EH (cell line): ENCODE data around the gene ZBTB5.
"Not testable (repeated sequence)": the region's sequence is repeated elsewhere in the genome, so short reads cannot be mapped to it uniquely, and the experiment has no call there.

Experiments
- DNase-seq: peaks from one replicate; pipeline ENCODE4 v3.0.0-alpha.2; 2015; ENCODE audit warnings: low read depth

ZBTB5 gene

GRCh38 chr9:37452611-37453010, 12.6 kb downstream of the ZBTB5 start:
- no peak for DNase-seq

- DNase-seq, result no peak
These were observed 13.6 kb downstream of the ZBTB5 start for GRCh38 chr9:37451628-37452027.

DNA sequence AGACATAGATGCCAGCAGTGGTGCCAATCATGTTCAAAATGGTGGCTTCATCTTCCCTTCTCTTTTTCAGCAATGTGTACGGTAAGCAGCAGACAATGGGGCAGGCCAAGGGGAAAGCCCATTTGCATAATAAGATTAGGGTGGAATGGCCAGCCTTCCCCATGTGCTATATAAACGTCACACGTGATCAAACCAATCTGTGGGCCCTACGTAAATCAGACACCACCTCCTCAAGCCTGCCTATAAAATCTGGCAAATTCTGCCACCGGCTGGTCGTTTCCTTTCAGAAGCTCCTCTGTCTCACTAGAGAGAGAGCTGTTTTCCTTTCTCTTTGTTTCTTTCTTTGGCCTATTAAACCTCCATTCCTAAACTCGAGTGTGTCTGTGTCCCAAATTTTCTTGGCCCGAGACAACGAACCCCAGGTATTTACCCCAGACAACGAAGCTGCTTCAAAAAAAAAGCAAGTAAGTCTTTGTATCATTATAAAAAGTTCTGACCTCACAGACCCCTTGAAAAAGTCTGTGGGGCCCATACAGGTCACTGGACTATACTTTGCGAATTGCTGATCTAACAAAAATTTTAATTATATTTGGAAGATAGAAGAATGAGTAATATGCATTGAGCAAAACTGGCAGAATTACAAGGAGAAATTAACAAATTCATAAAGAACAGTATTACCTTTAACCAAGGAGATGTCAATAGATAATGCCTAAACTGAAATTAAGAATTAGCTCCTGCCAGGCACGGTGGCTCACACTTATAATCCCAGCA, 15.2 kb downstream of the ZBTB5 start:
- no peak for DNase-seq

DNA sequence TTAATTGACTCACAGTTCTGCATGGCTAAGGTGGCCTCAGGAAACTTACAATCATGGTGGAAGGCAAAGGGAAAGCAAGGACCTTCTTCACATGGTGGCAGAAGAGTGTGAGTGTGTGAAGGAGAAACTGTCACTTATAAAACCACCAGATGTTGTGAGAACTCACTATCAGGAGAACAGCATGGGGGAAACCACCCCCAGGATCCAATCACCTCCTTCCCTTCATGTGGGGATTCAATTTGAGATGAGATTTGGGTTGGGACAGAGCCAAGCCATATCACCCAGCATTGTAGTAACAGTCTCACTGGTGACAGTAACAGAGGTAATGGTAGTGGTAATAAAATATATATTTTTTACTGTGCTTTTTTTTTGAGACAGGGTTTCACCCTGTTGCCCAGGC, 18.1 kb downstream of the ZBTB5 start:
- no peak for DNase-seq

- peak; percentile 20 for DNase-seq
These were observed 18.8 kb downstream of the ZBTB5 start for GRCh38 chr9:37446401-37446800.

GRCh38 chr9:37445832-37446231, 19.4 kb downstream of the ZBTB5 start:
- DNase-seq, result no peak

- DNase-seq, result no peak
These were observed 20.4 kb downstream of the ZBTB5 start for GRCh38 chr9:37444890-37445289.

DNA sequence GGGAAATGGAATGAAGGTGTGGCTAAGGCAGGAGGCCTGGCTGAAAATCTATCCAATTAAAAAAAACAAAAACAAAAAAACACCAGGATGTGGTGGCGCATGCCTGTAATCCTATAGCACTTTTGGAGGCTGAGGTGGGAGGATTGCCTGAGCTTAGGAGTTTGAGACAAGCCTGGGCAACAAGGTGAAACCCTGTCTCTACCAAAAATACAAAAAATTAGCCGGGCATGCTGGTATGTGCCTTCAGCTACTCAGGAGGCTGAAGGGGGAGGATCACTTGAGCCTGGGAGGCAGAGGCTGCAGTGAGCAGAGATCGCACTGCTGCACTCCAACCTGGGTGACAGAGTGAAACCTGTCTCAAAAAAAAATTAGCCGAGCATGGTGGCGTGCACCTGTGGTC, 21.7 kb downstream of the ZBTB5 start:
- peak; percentile 9 for DNase-seq

- DNase-seq, result peak; percentile 9
These were observed 22.7 kb downstream of the ZBTB5 start for GRCh38 chr9:37442556-37442955.

GRCh38 chr9:37441776-37442370, 23.4 kb downstream of the ZBTB5 start:
- no peak for DNase-seq

GRCh38 chr9:37438359-37438758, 26.9 kb downstream of the ZBTB5 start:
- no peak for DNase-seq

DNA sequence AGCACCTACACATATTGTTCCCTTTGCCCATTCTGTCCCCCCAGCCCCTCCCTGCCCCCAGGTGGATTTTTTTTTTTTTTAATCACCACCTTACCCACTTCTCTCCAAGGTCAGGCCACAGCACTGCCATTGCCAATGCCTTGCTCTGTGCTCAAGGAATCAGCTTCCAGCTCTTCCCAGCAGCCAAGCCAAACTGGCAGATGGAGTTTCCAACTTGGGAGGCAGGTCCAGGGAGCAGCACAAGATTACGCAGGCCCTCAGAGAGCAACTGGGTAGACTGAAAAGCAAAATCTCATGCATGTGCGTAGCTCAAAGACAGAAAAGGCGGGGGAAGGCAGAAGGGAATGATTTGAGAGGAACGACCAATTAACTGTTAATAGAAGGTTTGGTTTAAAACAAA, 27.6 kb downstream of the ZBTB5 start:
- no peak for DNase-seq

- no peak for DNase-seq
These were observed 28.2 kb downstream of the ZBTB5 start for GRCh38 chr9:37437010-37437409.

DNA sequence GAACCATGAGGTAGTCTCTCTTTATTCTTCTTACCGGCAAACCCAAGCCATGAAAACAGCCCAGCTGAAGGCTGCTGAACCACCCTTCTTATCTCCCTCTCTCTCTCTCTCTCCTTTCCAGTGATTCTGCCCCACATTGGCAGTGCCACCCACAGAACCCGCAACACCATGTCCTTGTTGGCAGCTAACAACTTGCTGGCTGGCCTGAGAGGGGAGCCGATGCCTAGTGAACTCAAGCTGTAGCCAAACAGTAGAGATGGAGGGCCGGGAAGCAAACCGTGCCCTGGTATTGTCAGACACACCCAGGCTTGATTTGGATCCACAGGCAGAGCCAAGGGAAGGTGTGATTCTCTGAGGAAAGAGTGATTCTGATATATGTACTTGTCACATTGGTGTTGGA, 28.7 kb downstream of the ZBTB5 start:
- DNase-seq, result no peak

DNA sequence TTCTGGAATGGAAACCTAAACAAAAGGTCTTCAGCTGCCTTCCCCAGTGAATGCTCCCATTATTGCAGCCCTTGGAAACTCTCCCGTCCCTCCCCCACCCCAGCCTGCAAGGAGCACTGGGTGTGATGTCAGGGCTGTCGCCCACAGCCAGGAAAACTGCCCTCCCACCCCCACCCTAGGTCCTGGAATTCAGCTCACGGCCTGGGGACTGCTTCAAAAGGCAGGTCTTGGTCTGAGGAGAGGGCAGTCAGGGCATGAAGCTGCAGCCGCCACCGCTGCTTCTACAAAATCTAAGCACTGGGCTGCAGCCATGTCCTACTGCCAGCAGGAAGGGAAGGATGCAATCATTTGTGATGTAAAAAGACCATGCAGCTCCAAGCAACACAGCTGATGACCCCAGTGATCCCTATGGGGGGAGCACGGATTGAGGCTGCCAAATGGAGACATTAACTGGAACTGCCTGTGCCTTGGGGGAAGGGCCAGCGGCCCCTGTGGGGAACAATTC, 31.3 kb downstream of the ZBTB5 start:
- DNase-seq, result no peak

- DNase-seq, result no peak
These were observed 33.2 kb downstream of the ZBTB5 start for GRCh38 chr9:37432020-37432419.

DNA sequence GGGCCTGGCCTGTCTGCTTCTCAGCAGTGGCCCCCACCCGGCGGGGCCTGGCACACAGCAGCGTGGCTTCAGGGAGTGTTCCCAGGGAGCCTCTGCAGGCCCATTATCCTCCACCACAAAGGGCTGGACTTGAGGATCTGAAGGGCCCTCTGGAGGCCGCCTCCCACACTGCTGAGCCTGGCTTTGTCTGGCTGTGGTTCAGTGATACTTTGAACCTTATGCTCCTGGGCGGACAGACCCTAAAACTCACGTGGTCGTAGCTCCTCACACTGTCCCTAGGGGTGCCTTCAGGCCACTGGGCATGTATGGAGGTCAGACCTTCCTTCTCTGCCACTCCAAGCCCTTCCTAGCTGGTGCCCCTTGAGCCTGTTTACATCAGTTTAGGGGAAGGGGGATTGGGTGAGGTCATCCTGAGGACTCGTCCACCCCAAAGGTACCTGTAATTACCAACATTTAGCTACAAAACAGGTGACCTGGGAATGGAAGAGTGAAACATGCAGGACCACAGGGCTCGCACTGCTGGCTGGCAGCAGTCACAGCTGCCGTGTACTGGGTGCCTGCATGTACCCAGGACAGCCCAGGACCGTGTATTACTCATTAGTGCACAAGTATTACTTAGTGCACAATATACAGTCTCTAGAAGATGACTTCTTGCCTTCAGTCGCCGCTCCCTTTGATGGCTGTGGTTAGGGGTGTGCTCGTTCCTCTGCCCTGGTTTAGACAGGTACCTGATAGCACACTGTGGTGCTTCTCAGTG, 34.2 kb downstream of the ZBTB5 start:
- no peak for DNase-seq

- no peak for DNase-seq
These were observed 35.6 kb downstream of the ZBTB5 start for GRCh38 chr9:37429441-37430285.

GRCh38 chr9:37428345-37428744, 36.9 kb downstream of the ZBTB5 start:
- DNase-seq, result no peak

DNA sequence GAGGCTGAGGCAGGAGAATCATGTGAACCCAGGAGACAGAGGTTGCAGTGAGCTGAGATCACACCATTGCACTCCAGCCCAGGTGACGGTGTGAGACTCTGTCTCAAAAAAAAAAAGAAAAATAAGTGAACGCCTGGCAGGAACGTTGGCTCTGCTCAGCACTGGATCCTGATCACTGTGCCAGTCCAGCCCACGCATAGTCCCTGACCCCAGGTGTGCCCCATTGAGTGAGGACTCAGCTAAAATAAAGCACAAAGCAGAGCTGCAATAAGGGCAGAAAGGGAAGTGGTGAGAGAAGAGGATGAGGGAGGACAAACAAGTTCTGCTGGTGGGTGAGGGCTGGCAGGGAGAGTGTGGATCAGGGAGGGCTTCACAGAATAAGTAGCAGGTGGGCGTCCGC, 38.4 kb downstream of the ZBTB5 start:
- no peak for DNase-seq

- not testable (repeated sequence) for DNase-seq
These were observed 38.8 kb downstream of the ZBTB5 start for GRCh38 chr9:37426431-37426830.

- DNase-seq, result no peak
These were observed 39.9 kb downstream of the ZBTB5 start for GRCh38 chr9:37425298-37425752.
